IPS-15b (cell line): ENCODE results near the gene CCDC18.
"Not testable (repeated sequence)": the region's sequence is repeated elsewhere in the genome, so short reads cannot be mapped to it uniquely, and the experiment has no call there.

Experiments
- H3K27me3 ChIP-seq: one replicate; pipeline ENCODE4 v1.6.1; 2013; ENCODE audit warnings: low read length; ENCODE audit not compliant: control insufficient read depth, insufficient read depth
- H3K36me3 ChIP-seq: one replicate; pipeline ENCODE4 v1.6.1; 2013; ENCODE audit warnings: low read length; ENCODE audit not compliant: control insufficient read depth, insufficient read depth
- H3K4me1 ChIP-seq: one replicate; pipeline ENCODE4 v1.6.1; 2013; ENCODE audit warnings: mild to moderate bottlenecking, low read length; ENCODE audit not compliant: control insufficient read depth, insufficient read depth
- H3K4me3 ChIP-seq: one replicate; pipeline ENCODE4 v1.5.1; 2013; ENCODE audit warnings: low read depth, low read length
- H3K9ac ChIP-seq: one replicate; pipeline ENCODE4 v1.6.1; 2013; ENCODE audit warnings: low read depth, mild to moderate bottlenecking, low read length
- H3K9me3 ChIP-seq: one replicate; pipeline ENCODE4 v1.6.1; 2013; ENCODE audit warnings: mild to moderate bottlenecking, low read length; ENCODE audit not compliant: control insufficient read depth, insufficient read depth

Gene CCDC18

GRCh38 chr1:93243233-93243632, 62.7 kb downstream of the CCDC18 start:
- H3K9ac ChIP-seq, H3K4me3 ChIP-seq, H3K27me3 ChIP-seq: not testable (repeated sequence)
- Histone ChIP-seq H3K36me3 (peaks cover 19% of the 10 kb centered on the region), H3K4me1 (peaks cover 11% of the 10 kb centered on the region), H3K9me3 (peaks cover 19% of the 10 kb centered on the region)

- H3K27me3 ChIP-seq: no peaks in the 10 kb centered on the region
- no peak overlapping the region for H3K9ac ChIP-seq
- H3K4me3 ChIP-seq: no peak overlapping the region
- H3K36me3 ChIP-seq: peaks cover 18% of the 10 kb centered on the region
- peaks cover 19% of the 10 kb centered on the region for H3K9me3 ChIP-seq
- H3K4me1 ChIP-seq: no peaks in the 10 kb centered on the region
Observed at GRCh38 chr1:93244298-93245069, 64.0 kb downstream of the CCDC18 start.

DNA sequence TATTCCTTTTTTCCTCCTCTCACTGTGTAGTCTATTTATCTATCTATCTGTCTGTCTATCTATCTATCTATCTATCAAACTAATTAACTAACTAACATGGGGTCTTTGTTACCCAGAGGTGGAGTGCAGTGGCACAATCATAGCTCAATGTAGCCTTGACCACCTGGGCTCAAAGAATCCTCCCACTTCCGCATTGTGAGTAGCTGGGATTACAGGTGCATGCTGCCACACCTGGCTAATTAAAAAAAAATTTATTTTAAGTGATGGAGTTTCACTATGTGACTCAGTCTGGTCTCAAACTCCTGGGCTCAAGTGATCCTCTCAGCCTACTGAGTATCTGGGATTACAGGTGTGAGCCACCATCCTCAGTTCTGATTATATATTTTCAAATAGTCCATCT, 71.4 kb downstream of the CCDC18 start:
- H3K27me3 ChIP-seq: no peaks in the 10 kb centered on the region
- H3K9ac ChIP-seq: no peak overlapping the region

GRCh38 chr1:93252598-93252997, 72.1 kb downstream of the CCDC18 start:
- Histone ChIP-seq H3K9ac (no peak overlapping the region), H3K36me3 (no peaks in the 10 kb centered on the region), H3K27me3 (no peaks in the 10 kb centered on the region), H3K4me1 (peaks cover 6% of the 10 kb centered on the region), H3K4me3 (no peak overlapping the region), H3K9me3 (no peaks in the 10 kb centered on the region)

More for the DNA sequence above, 71.4 kb downstream of the CCDC18 start:
- no peak overlapping the region for H3K4me3 ChIP-seq
- peaks cover 6% of the 10 kb centered on the region for H3K4me1 ChIP-seq
- H3K36me3 ChIP-seq: no peaks in the 10 kb centered on the region
- H3K9me3 ChIP-seq: no peaks in the 10 kb centered on the region

DNA sequence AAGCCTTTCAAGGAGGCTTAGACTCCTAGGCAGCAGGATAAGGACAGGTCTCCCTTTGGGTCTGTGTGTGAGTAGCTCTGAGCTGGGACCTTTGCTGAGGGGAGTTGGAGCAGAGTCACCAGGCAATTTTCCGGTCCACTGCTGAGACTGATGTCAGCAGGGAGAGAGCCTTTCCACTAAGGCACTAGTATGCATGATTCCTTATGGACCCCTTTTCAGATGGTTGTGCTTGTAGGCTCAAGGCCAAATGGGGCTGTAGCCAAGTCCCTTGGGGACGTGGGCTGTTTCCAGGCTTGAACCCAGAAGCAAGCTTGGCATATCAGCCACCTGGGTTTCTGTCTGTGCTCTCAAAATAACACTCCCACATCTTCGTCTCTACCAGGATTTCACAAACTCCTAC, 73.0 kb downstream of the CCDC18 start:
- H3K4me3 ChIP-seq: no peak overlapping the region
- no peaks in the 10 kb centered on the region for H3K27me3 ChIP-seq
- no peak overlapping the region for H3K9ac ChIP-seq
- H3K9me3 ChIP-seq: no peaks in the 10 kb centered on the region
- H3K4me1 ChIP-seq: peaks cover 6% of the 10 kb centered on the region
- no peaks in the 10 kb centered on the region for H3K36me3 ChIP-seq

- peaks cover 3% of the 10 kb centered on the region for H3K36me3 ChIP-seq
- peaks cover 6% of the 10 kb centered on the region for H3K4me1 ChIP-seq
Observed at GRCh38 chr1:93255222-93256079, 74.9 kb downstream of the CCDC18 start.

GRCh38 chr1:93256433-93256832, 75.9 kb downstream of the CCDC18 start:
- no peak overlapping the region for H3K9ac ChIP-seq
- peaks cover 3% of the 10 kb centered on the region for H3K9me3 ChIP-seq
- no peak overlapping the region for H3K4me3 ChIP-seq
- H3K27me3 ChIP-seq: no peaks in the 10 kb centered on the region
- peaks cover 6% of the 10 kb centered on the region for H3K4me1 ChIP-seq
- H3K36me3 ChIP-seq: peaks cover 6% of the 10 kb centered on the region

More at GRCh38 chr1:93255222-93256079, 74.9 kb downstream of the CCDC18 start:
- no peak overlapping the region for H3K9ac ChIP-seq
- H3K4me3 ChIP-seq: no peak overlapping the region
- no peaks in the 10 kb centered on the region for H3K9me3 ChIP-seq
- no peaks in the 10 kb centered on the region for H3K27me3 ChIP-seq

- Histone ChIP-seq H3K4me1 (peaks cover under 1% of the 10 kb centered on the region), H3K9me3 (peaks cover 15% of the 10 kb centered on the region), H3K27me3 (no peaks in the 10 kb centered on the region), H3K36me3 (peaks cover 16% of the 10 kb centered on the region), H3K9ac (no peak overlapping the region), H3K4me3 (no peak overlapping the region)
Observed at GRCh38 chr1:93257889-93258288, 77.4 kb downstream of the CCDC18 start.

- H3K27me3 ChIP-seq, H3K9ac ChIP-seq, H3K4me3 ChIP-seq, H3K4me1 ChIP-seq: not testable (repeated sequence)
- peaks cover 26% of the 10 kb centered on the region for H3K36me3 ChIP-seq
- peaks cover 20% of the 10 kb centered on the region for H3K9me3 ChIP-seq
Observed at GRCh38 chr1:93260726-93261125, 80.2 kb downstream of the CCDC18 start.

DNA sequence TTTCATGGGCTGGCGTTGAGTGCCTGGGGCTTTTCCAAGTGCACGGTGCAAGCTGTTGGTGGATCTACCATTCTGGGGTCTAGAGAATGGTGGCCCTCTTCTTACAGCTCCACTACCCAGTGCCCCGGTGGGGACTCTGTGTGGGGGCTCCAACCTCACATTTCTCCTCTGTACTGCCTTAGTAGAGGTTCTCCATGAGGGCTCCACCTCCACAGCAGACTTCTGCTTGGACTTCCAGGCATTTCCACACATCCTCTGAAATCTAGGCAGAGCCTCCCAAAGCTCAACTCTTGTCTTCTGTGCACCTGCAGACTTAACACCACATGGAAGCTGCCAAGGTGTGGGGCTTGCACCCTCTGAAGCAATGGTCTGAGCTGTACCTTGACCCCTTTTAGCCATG, 82.1 kb downstream of the CCDC18 start:
- Histone ChIP-seq H3K36me3 (peaks cover 26% of the 10 kb centered on the region), H3K4me1 (no peaks in the 10 kb centered on the region), H3K4me3 (no peak overlapping the region), H3K9ac (no peak overlapping the region), H3K27me3 (no peaks in the 10 kb centered on the region), H3K9me3 (peaks cover 20% of the 10 kb centered on the region)

DNA sequence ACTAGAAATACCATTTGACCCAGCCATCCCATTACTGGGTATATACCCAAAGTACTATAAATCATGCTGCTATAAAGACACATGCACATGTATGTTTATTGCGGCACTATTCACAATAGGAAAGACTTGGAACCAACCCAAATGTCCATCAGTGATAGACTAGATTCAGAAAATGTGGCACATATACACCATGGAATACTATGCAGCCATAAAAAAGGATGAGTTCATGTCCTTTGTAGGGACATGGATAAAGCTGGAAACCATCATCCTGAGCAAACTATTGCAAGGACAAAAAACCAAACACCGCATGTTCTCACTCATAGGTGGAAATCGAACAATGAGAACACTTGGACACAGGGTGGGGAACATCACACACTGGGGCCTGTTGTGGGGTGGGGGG, 88.4 kb downstream of the CCDC18 start:
- not testable (repeated sequence) for H3K4me1 ChIP-seq

DNA sequence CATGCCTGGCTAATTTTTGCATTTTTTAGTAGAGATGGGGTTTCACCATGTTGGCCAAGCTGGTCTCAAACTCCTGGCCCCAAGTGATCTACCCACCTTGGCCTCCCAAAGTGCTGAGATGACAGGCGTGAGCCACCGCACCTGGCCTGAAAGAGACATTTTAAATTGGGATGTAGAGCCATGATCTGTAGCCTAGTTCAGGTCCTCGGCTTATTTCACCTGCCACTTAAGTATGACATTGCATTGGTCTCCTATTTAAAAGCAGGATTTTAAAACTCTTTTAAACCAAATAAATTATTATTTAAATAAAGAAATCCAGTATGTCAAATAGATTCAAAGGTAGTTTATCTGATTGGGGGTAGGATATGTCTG, 94.7 kb downstream of the CCDC18 start:
- not testable (repeated sequence) for H3K27me3 ChIP-seq, H3K36me3 ChIP-seq, H3K4me3 ChIP-seq, H3K9me3 ChIP-seq, H3K9ac ChIP-seq
- peaks cover 15% of the 10 kb centered on the region for H3K4me1 ChIP-seq

More for the DNA sequence above, 88.4 kb downstream of the CCDC18 start:
- not testable (repeated sequence) for H3K27me3 ChIP-seq, H3K9me3 ChIP-seq, H3K36me3 ChIP-seq, H3K4me3 ChIP-seq, H3K9ac ChIP-seq
